Measurements from ENCODE around the gene CNTROB.
A peak's percentile ranks its signal among the peaks of the same experiment; 100 is the strongest.

The CNTROB gene

GRCh38 chr17:7894226-7894625 lies 37.8 kb upstream of the CNTROB start:
- no peak overlapping the region for H3K27ac ChIP-seq
- TF ChIP-seq CTCF (conservative IDR thresholded peaks at IDR 0.05): no peak

- H3K27ac ChIP-seq: no peak overlapping the region
- TF ChIP-seq CTCF (conservative IDR thresholded peaks at IDR 0.05): no peak
Observed at GRCh38 chr17:7894866-7895265, 37.1 kb upstream of the CNTROB start.

- H3K27ac ChIP-seq: no peak overlapping the region
- no peak for TF ChIP-seq CTCF (conservative IDR thresholded peaks at IDR 0.05)
Observed at GRCh38 chr17:7897090-7897489, 34.9 kb upstream of the CNTROB start.

- peak; percentile 37 for TF ChIP-seq CTCF (conservative IDR thresholded peaks at IDR 0.05)
- no peak overlapping the region for H3K27ac ChIP-seq
Observed at GRCh38 chr17:7897773-7898172, 34.2 kb upstream of the CNTROB start.

- TF ChIP-seq CTCF (conservative IDR thresholded peaks at IDR 0.05): no peak
- H3K27ac ChIP-seq: no peak overlapping the region
Observed at GRCh38 chr17:7903154-7904103, 28.6 kb upstream of the CNTROB start.

- no peak for TF ChIP-seq CTCF (conservative IDR thresholded peaks at IDR 0.05)
Observed at GRCh38 chr17:7909089-7909488, 22.9 kb upstream of the CNTROB start.

GRCh38 chr17:7910281-7910680 lies 21.7 kb upstream of the CNTROB start:
- no peak overlapping the region for H3K27ac ChIP-seq

More at GRCh38 chr17:7909089-7909488, 22.9 kb upstream of the CNTROB start:
- H3K27ac ChIP-seq: no peak overlapping the region

More at GRCh38 chr17:7910281-7910680, 21.7 kb upstream of the CNTROB start:
- no peak for TF ChIP-seq CTCF (conservative IDR thresholded peaks at IDR 0.05)

Measured in VCaP (cell line).